WERI-Rb-1 (cell line): ENCODE measurements around the gene SDHD.

ENCODE experiments used
- DNase-seq: peaks from one replicate; pipeline ENCODE4 v3.0.0-alpha.2; 2020
- H3K27ac ChIP-seq: fragments of 250-450 bp; sonication (Bioruptor Pico); 2 replicates; pipeline ENCODE4 v1.5.1; 2020; ENCODE audit warnings: mild to moderate bottlenecking, moderate library complexity
- H3K27me3 ChIP-seq: fragments of 250-450 bp; sonication (Bioruptor Pico); 2 replicates; pipeline ENCODE4 v1.5.1; 2021; ENCODE audit warnings: mild to moderate bottlenecking, low read depth, moderate library complexity; ENCODE audit not compliant: insufficient read depth, severe bottlenecking
- H3K36me3 ChIP-seq: fragments of 250-450 bp; sonication (Bioruptor Pico); 2 replicates; pipeline ENCODE4 v1.5.1; 2020; ENCODE audit warnings: mild to moderate bottlenecking, moderate library complexity
- H3K4me3 ChIP-seq: 2 replicates; pipeline ENCODE4 v1.5.1; 2011; ENCODE audit warnings: low read depth, mild to moderate bottlenecking, control low read depth, low read length
- H3K9me3 ChIP-seq: fragments of 250-450 bp; sonication (Bioruptor Pico); 2 replicates; pipeline ENCODE4 v1.5.1; 2021; ENCODE audit warnings: mild to moderate bottlenecking, moderate library complexity; ENCODE audit not compliant: severe bottlenecking
- CTCF ChIP-seq: IDR thresholded peaks from 2 replicates; pipeline ENCODE4 v1.5.1; 2011; ENCODE audit warnings: low read depth, mild to moderate bottlenecking, control low read depth, inconsistent platforms, low read length

SDHD gene

GRCh38 chr11:112049777-112050176 is 36.9 kb upstream of the SDHD start:
- H3K9me3 ChIP-seq, result no peaks in the 10 kb centered on the region
- no peak overlapping the region for H3K27ac ChIP-seq
- peaks cover 75% of the 10 kb centered on the region for H3K36me3 ChIP-seq
- H3K27me3 ChIP-seq, result no peaks in the 10 kb centered on the region
- DNase-seq, result no peak
- no peak overlapping the region for H3K4me3 ChIP-seq
- TF ChIP-seq CTCF, result no peak

- no peak for TF ChIP-seq CTCF
- Histone ChIP-seq H3K27me3 (no peaks in the 10 kb centered on the region), H3K36me3 (peaks cover 70% of the 10 kb centered on the region), H3K9me3 (no peaks in the 10 kb centered on the region), H3K4me3 (no peak overlapping the region), H3K27ac (no peak overlapping the region)
- DNase-seq, result no peak
Measured at GRCh38 chr11:112050721-112051120, 36.0 kb upstream of the SDHD start.

GRCh38 chr11:112051768-112052167 is 34.9 kb upstream of the SDHD start:
- H3K9me3 ChIP-seq, result no peaks in the 10 kb centered on the region
- no peak overlapping the region for H3K27ac ChIP-seq
- TF ChIP-seq CTCF, result no peak
- DNase-seq, result no peak
- no peaks in the 10 kb centered on the region for H3K27me3 ChIP-seq
- H3K36me3 ChIP-seq, result peaks cover 70% of the 10 kb centered on the region
- H3K4me3 ChIP-seq, result no peak overlapping the region

GRCh38 chr11:112057170-112057569 is 29.5 kb upstream of the SDHD start:
- Histone ChIP-seq H3K36me3 (peaks cover 77% of the 10 kb centered on the region), H3K4me3 (no peak overlapping the region), H3K27ac (no peak overlapping the region), H3K9me3 (no peaks in the 10 kb centered on the region), H3K27me3 (no peaks in the 10 kb centered on the region)
- DNase-seq, result no peak
- no peak for TF ChIP-seq CTCF

GRCh38 chr11:112058103-112058502 is 28.6 kb upstream of the SDHD start:
- Histone ChIP-seq H3K36me3 (peaks cover 77% of the 10 kb centered on the region), H3K27me3 (no peaks in the 10 kb centered on the region), H3K9me3 (no peaks in the 10 kb centered on the region), H3K4me3 (no peak overlapping the region), H3K27ac (no peak overlapping the region)
- TF ChIP-seq CTCF, result no peak
- no peak for DNase-seq

- Histone ChIP-seq H3K27ac (no peak overlapping the region), H3K36me3 (peaks cover 46% of the 10 kb centered on the region), H3K27me3 (no peaks in the 10 kb centered on the region), H3K4me3 (no peak overlapping the region), H3K9me3 (no peaks in the 10 kb centered on the region)
- no peak for DNase-seq
- no peak for TF ChIP-seq CTCF
Measured at GRCh38 chr11:112062923-112063322, 23.8 kb upstream of the SDHD start.
